UCSD-AML1 (cell line): ENCODE results near the gene FAM222A.

Experiments used
- DNase-seq: peaks from one replicate; lab custom pipeline; 2025; ENCODE audit not compliant: unreplicated experiment; lab: John Stamatoyannopoulos, UW

FAM222A gene

GRCh38 chr12:109793826-109794501 lies 80.3 kb downstream of the FAM222A start:
- no peak for DNase-seq

- no peak for DNase-seq
These were observed 81.4 kb downstream of the FAM222A start for GRCh38 chr12:109795023-109795422.

- DNase-seq, result no peak
These were observed 82.4 kb downstream of the FAM222A start for GRCh38 chr12:109796057-109796456.

GRCh38 chr12:109797905-109798669 lies 84.5 kb downstream of the FAM222A start:
- DNase-seq, result peak; percentile 46

- no peak for DNase-seq
These were observed 85.1 kb downstream of the FAM222A start for GRCh38 chr12:109798691-109799090.

GRCh38 chr12:109800536-109800935 lies 86.9 kb downstream of the FAM222A start:
- DNase-seq, result no peak

GRCh38 chr12:109802828-109803227 lies 89.2 kb downstream of the FAM222A start:
- no peak for DNase-seq

GRCh38 chr12:109803678-109804077 lies 90.1 kb downstream of the FAM222A start:
- DNase-seq, result no peak

- DNase-seq, result peak; percentile 57
These were observed 91.5 kb downstream of the FAM222A start for GRCh38 chr12:109804820-109805761.

- DNase-seq, result no peak
These were observed 94.5 kb downstream of the FAM222A start for GRCh38 chr12:109807954-109808643.

- no peak for DNase-seq
These were observed 95.4 kb downstream of the FAM222A start for GRCh38 chr12:109808876-109809646.

- no peak for DNase-seq
These were observed 97.5 kb downstream of the FAM222A start for GRCh38 chr12:109810954-109811623.

GRCh38 chr12:109811624-109811995 lies 98.0 kb downstream of the FAM222A start:
- no peak for DNase-seq

GRCh38 chr12:109813810-109814416 lies 100.3 kb downstream of the FAM222A start:
- no peak for DNase-seq

GRCh38 chr12:109814600-109815150 lies 101.0 kb downstream of the FAM222A start:
- DNase-seq, result no peak

GRCh38 chr12:109815225-109815624 lies 101.6 kb downstream of the FAM222A start:
- no peak for DNase-seq

GRCh38 chr12:109815757-109816617 lies 102.4 kb downstream of the FAM222A start:
- DNase-seq, result no peak

GRCh38 chr12:109816870-109817269 lies 103.2 kb downstream of the FAM222A start:
- DNase-seq, result no peak
